Stimulated activated CD4-positive, alpha-beta T cell treated with anti-CD3 and anti-CD28 coated beads, Interleukin-4, amount 100 ng/mL, for 48 hours (primary cell): ENCODE results near the gene MICAL3.

Source experiments
- DNase-seq, 2 donors: peaks; one replicate each; pipeline ENCODE4 v3.0.0-alpha.2; 2020; ENCODE audit warnings: low read depth in 2 of 2

Gene MICAL3

GRCh38 chr22:17913801-17914347 lies 110.5 kb downstream of the MICAL3 start:
- DNase-seq = no peak

GRCh38 chr22:17912945-17913721 lies 111.2 kb downstream of the MICAL3 start:
- no peak for DNase-seq

- DNase-seq = no peak
These were observed 112.5 kb downstream of the MICAL3 start for GRCh38 chr22:17911887-17912286.

- no peak for DNase-seq
These were observed 113.1 kb downstream of the MICAL3 start for GRCh38 chr22:17911312-17911705.

GRCh38 chr22:17910561-17911311 lies 113.6 kb downstream of the MICAL3 start:
- DNase-seq = no peak

- DNase-seq = no peak
These were observed 116.7 kb downstream of the MICAL3 start for GRCh38 chr22:17907748-17908051.

- no peak for DNase-seq
These were observed 117.2 kb downstream of the MICAL3 start for GRCh38 chr22:17906978-17907747.

- no peak for DNase-seq
These were observed 118.9 kb downstream of the MICAL3 start for GRCh38 chr22:17905445-17905844.

- no peak for DNase-seq
These were observed 120.6 kb downstream of the MICAL3 start for GRCh38 chr22:17903564-17904295.

GRCh38 chr22:17902960-17903359 lies 121.4 kb downstream of the MICAL3 start:
- no peak for DNase-seq

GRCh38 chr22:17898375-17898774 lies 126.0 kb downstream of the MICAL3 start:
- DNase-seq = no peak

- no peak for DNase-seq
These were observed 126.5 kb downstream of the MICAL3 start for GRCh38 chr22:17897858-17898257.

- DNase-seq = no peak
These were observed 126.9 kb downstream of the MICAL3 start for GRCh38 chr22:17897426-17897825.

GRCh38 chr22:17896586-17896985 lies 127.8 kb downstream of the MICAL3 start:
- DNase-seq = no peak

- DNase-seq = no peak
These were observed 130.3 kb downstream of the MICAL3 start for GRCh38 chr22:17893900-17894535.

- DNase-seq = no peak
These were observed 132.0 kb downstream of the MICAL3 start for GRCh38 chr22:17892376-17892775.

GRCh38 chr22:17891481-17892167 lies 132.7 kb downstream of the MICAL3 start:
- DNase-seq = no peak

- no peak for DNase-seq
These were observed 133.5 kb downstream of the MICAL3 start for GRCh38 chr22:17890892-17891291.

- DNase-seq = no peak
These were observed 134.1 kb downstream of the MICAL3 start for GRCh38 chr22:17890245-17890671.

- DNase-seq = no peak
These were observed 135.5 kb downstream of the MICAL3 start for GRCh38 chr22:17888855-17889254.
